ENCODE results near the gene WDSUB1.

Gene WDSUB1

DNA sequence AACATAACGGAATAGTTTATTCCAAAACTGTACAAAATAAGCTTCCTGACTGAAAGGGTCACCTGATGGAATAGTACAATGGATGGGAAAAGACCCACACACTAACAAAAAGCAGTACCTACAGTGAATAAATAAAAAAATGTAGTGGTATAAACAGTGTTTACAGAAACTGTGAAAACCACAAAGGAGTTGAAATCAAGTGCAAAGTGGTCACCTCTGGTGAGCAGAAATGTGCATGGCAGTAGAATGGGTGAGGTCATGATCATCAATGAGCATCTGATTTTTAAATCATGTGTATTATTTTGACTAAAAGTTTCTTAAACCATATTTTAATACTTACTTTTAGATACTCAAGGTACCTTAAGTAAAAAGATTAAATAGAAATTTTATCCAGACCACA, 11.4 kb downstream of the WDSUB1 start:
- no peaks in the 10 kb centered on the region for H3K79me2 ChIP-seq (ENCODE audit: control insufficient read depth, insufficient read depth, low read length, poor library complexity)
- H3K4me3 ChIP-seq (ENCODE audit: low read depth, low read length): no peak overlapping the region
- no peak overlapping the region for H3K4ac ChIP-seq (ENCODE audit: low read depth, low read length)
- H4K12ac ChIP-seq (ENCODE audit: low read depth, low read length): no peak overlapping the region
- no peak overlapping the region for H3K14ac ChIP-seq (ENCODE audit: low read length)
- H3K79me1 ChIP-seq (ENCODE audit: low read length): peaks cover 9% of the 10 kb centered on the region
- H3K18ac ChIP-seq (ENCODE audit: low read length): no peak overlapping the region
- H4K8ac ChIP-seq (ENCODE audit: low read depth, low read length): no peak overlapping the region
- no peak overlapping the region for H3K23ac ChIP-seq (ENCODE audit: low read length)
- H3K4me1 ChIP-seq (ENCODE audit: control insufficient read depth in 1 of 2, insufficient read depth in 2 of 2, low read length in 2 of 2): peaks cover 2 to 8% of the 10 kb centered on the region in 2 experiments
- H2AK5ac ChIP-seq (ENCODE audit: low read length): no peak overlapping the region
- H3K36me3 ChIP-seq (ENCODE audit: control insufficient read depth in 1 of 2, insufficient read depth in 2 of 2, low read length in 2 of 2): no peaks in the 10 kb centered on the region
- H3K9me3 ChIP-seq (ENCODE audit: insufficient read depth, low read depth, low read length): no peaks in the 10 kb centered on the region
- H4K91ac ChIP-seq (ENCODE audit: low read depth, low read length): no peak overlapping the region
- no peaks in the 10 kb centered on the region for H3K27me3 ChIP-seq (ENCODE audit: insufficient read depth, low read length)
- H2BK12ac ChIP-seq (ENCODE audit: low read length): no peak overlapping the region
- H3K4me2 ChIP-seq (ENCODE audit: low read length): no peak overlapping the region
- no CpG with 5 or more reads among the region's 1 CpG for WGBS (ENCODE audit: extremely low coverage, insufficient coverage, insufficient read length)
- H2AFZ ChIP-seq (ENCODE audit: insufficient read depth, low read length, poor library complexity): no peak overlapping the region
- H2BK120ac ChIP-seq (ENCODE audit: insufficient read depth, low read length, poor library complexity): no peak overlapping the region
- H2BK5ac ChIP-seq (ENCODE audit: low read depth, low read length, poor library complexity): no peak overlapping the region
- no peak for DNase-seq
- H3K9ac ChIP-seq (ENCODE audit: low read length): no peak overlapping the region
- no peak overlapping the region for H3K27ac ChIP-seq (ENCODE audit: low read depth, low read length)

DNA sequence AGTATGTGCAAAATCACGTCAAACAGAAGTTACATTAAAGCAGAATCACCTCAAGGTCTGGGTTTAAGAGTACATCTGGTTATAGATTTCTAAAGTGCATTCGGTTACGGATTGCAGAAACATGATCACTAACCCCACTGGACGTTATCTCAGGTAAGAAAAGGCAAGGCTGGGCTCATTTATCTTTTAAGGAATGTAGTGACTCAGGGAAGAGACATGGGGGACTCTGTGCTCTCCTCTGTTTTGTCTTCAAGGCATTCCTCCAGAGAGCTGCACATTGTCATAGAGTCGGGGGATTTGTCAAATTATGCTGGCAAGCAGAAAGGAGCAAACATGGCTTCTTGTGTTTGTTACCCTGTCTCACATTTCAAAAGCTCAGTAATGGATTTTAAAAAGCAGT, 14.3 kb downstream of the WDSUB1 start:
- Histone ChIP-seq H3K9me3 (ENCODE audit: insufficient read depth, low read depth, low read length) (no peaks in the 10 kb centered on the region), H3K23ac (ENCODE audit: low read length) (no peak overlapping the region), H3K9ac (ENCODE audit: low read length) (no peak overlapping the region), H3K4me1 (ENCODE audit: control insufficient read depth in 1 of 2, insufficient read depth in 2 of 2, low read length in 2 of 2) (peaks cover 2 to 8% of the 10 kb centered on the region in 2 experiments), H4K12ac (ENCODE audit: low read depth, low read length) (no peak overlapping the region), H4K91ac (ENCODE audit: low read depth, low read length) (peak overlapping the region; percentile 79), H2BK120ac (ENCODE audit: insufficient read depth, low read length, poor library complexity) (peak overlapping the region; percentile 76), H2AFZ (ENCODE audit: insufficient read depth, low read length, poor library complexity) (no peak overlapping the region), H3K27ac (ENCODE audit: low read depth, low read length) (peak overlapping the region; percentile 96), H3K4ac (ENCODE audit: low read depth, low read length) (no peak overlapping the region), H2BK5ac (ENCODE audit: low read depth, low read length, poor library complexity) (peak overlapping the region; percentile 93), H3K14ac (ENCODE audit: low read length) (peak overlapping the region; percentile 84), H4K8ac (ENCODE audit: low read depth, low read length) (no peak overlapping the region), H3K79me2 (ENCODE audit: control insufficient read depth, insufficient read depth, low read length, poor library complexity) (no peaks in the 10 kb centered on the region), H3K18ac (ENCODE audit: low read length) (no peak overlapping the region), H3K36me3 (ENCODE audit: control insufficient read depth in 1 of 2, insufficient read depth in 2 of 2, low read length in 2 of 2) (no peaks in the 10 kb centered on the region), H2AK5ac (ENCODE audit: low read length) (no peak overlapping the region), H2BK12ac (ENCODE audit: low read length) (peak overlapping the region; percentile 88), H3K79me1 (ENCODE audit: low read length) (peaks cover 10% of the 10 kb centered on the region), H3K4me2 (ENCODE audit: low read length) (peak overlapping the region; percentile 45), H3K4me3 (ENCODE audit: low read depth, low read length) (no peak overlapping the region), H3K27me3 (ENCODE audit: insufficient read depth, low read length) (no peaks in the 10 kb centered on the region)
- peak in 1 of 2 donors; percentile 38 for DNase-seq
- WGBS (ENCODE audit: extremely low coverage, insufficient coverage, insufficient read length): no CpG with 5 or more reads among the region's 5 CpGs

DNA sequence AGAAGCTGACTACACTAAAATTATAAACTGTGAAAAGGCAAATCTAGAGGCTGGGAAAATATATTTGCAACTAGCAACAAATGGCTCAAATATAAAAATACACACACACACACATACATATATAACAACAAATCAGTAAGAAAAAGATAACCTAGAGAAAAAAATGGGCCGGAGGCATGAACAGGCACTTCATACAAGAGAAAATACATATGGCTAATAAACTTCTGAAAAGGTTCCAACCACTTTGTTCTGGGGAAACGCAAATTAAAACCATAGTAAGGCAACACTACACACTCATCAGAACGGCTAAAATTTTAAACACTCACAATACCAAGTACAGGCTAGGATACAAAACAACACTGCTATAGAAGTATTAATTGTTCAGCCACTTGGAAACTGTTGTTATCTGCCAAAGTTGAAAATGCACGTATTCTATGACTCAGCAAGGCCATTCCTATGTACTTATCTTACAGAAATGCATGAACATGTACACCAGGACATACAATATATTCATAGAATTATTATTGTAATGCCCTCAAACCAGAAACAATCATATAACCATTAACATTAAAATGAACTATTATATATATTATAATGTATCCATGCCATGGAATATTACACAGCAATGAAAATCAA, 15.6 kb downstream of the WDSUB1 start:
- no peak overlapping the region for H4K91ac ChIP-seq (ENCODE audit: low read depth, low read length)
- H3K23ac ChIP-seq (ENCODE audit: low read length): no peak overlapping the region
- no peak overlapping the region for H3K9ac ChIP-seq (ENCODE audit: low read length)
- no peak overlapping the region for H3K4me3 ChIP-seq (ENCODE audit: low read depth, low read length)
- no peak overlapping the region for H3K4me2 ChIP-seq (ENCODE audit: low read length)
- no peaks in the 10 kb centered on the region for H3K27me3 ChIP-seq (ENCODE audit: insufficient read depth, low read length)
- H3K79me2 ChIP-seq (ENCODE audit: control insufficient read depth, insufficient read depth, low read length, poor library complexity): no peaks in the 10 kb centered on the region
- H3K27ac ChIP-seq (ENCODE audit: low read depth, low read length): peak overlapping the region; percentile 96
- H4K8ac ChIP-seq (ENCODE audit: low read depth, low read length): no peak overlapping the region
- no peak overlapping the region for H2BK120ac ChIP-seq (ENCODE audit: insufficient read depth, low read length, poor library complexity)
- WGBS (ENCODE audit: extremely low coverage, insufficient coverage, insufficient read length): no CpG with 5 or more reads among the region's 4 CpGs
- H2AFZ ChIP-seq (ENCODE audit: insufficient read depth, low read length, poor library complexity): no peak overlapping the region
- H4K12ac ChIP-seq (ENCODE audit: low read depth, low read length): no peak overlapping the region
- no peak overlapping the region for H2AK5ac ChIP-seq (ENCODE audit: low read length)
- H3K79me1 ChIP-seq (ENCODE audit: low read length): peaks cover 15% of the 10 kb centered on the region
- H3K9me3 ChIP-seq (ENCODE audit: insufficient read depth, low read depth, low read length): no peaks in the 10 kb centered on the region
- no peak overlapping the region for H2BK12ac ChIP-seq (ENCODE audit: low read length)
- peaks cover 0 to 2% of the 10 kb centered on the region in 2 experiments for H3K36me3 ChIP-seq (ENCODE audit: control insufficient read depth in 1 of 2, insufficient read depth in 2 of 2, low read length in 2 of 2)
- no peak overlapping the region for H3K18ac ChIP-seq (ENCODE audit: low read length)
- no peak overlapping the region for H2BK5ac ChIP-seq (ENCODE audit: low read depth, low read length, poor library complexity)
- no peak overlapping the region for H3K14ac ChIP-seq (ENCODE audit: low read length)
- DNase-seq: peak in 1 of 2 donors; percentile 52
- H3K4ac ChIP-seq (ENCODE audit: low read depth, low read length): no peak overlapping the region
- H3K4me1 ChIP-seq (ENCODE audit: control insufficient read depth in 1 of 2, insufficient read depth in 2 of 2, low read length in 2 of 2): peaks cover 2 to 8% of the 10 kb centered on the region in 2 experiments

DNA sequence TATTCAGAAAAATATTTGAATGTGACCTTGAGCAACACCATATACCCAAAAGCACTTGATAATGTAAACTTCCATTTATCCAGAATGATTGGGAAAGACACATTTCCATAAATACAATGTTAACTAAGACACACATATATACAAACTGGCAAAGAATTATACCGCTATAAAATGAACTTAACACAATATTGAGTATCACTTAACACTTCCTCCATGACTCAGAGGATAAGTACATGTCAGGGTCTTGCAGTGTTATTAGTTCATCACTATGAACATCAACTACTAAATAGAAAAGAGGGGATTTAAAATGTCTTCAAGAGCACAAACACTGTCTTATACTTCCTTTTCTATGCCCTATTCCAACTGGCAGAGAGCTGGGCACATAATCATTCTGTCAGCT, 18.6 kb downstream of the WDSUB1 start:
- no peak overlapping the region for H2BK5ac ChIP-seq (ENCODE audit: low read depth, low read length, poor library complexity)
- no peak overlapping the region for H3K14ac ChIP-seq (ENCODE audit: low read length)
- H4K8ac ChIP-seq (ENCODE audit: low read depth, low read length): no peak overlapping the region
- no peak overlapping the region for H2AK5ac ChIP-seq (ENCODE audit: low read length)
- peaks cover 20% of the 10 kb centered on the region for H3K79me1 ChIP-seq (ENCODE audit: low read length)
- H2AFZ ChIP-seq (ENCODE audit: insufficient read depth, low read length, poor library complexity): no peak overlapping the region
- DNase-seq: no peak
- H2BK12ac ChIP-seq (ENCODE audit: low read length): no peak overlapping the region
- H3K4ac ChIP-seq (ENCODE audit: low read depth, low read length): no peak overlapping the region
- WGBS (ENCODE audit: extremely low coverage, insufficient coverage, insufficient read length): no CpG with 5 or more reads among the region's 1 CpG
- H3K4me2 ChIP-seq (ENCODE audit: low read length): no peak overlapping the region
- no peak overlapping the region for H2BK120ac ChIP-seq (ENCODE audit: insufficient read depth, low read length, poor library complexity)
- peaks cover 9 to 14% of the 10 kb centered on the region in 2 experiments for H3K4me1 ChIP-seq (ENCODE audit: control insufficient read depth in 1 of 2, insufficient read depth in 2 of 2, low read length in 2 of 2)
- H3K18ac ChIP-seq (ENCODE audit: low read length): no peak overlapping the region
- H3K79me2 ChIP-seq (ENCODE audit: control insufficient read depth, insufficient read depth, low read length, poor library complexity): no peaks in the 10 kb centered on the region
- H3K27me3 ChIP-seq (ENCODE audit: insufficient read depth, low read length): no peaks in the 10 kb centered on the region
- no peak overlapping the region for H3K4me3 ChIP-seq (ENCODE audit: low read depth, low read length)
- H3K9me3 ChIP-seq (ENCODE audit: insufficient read depth, low read depth, low read length): no peaks in the 10 kb centered on the region
- no peak overlapping the region for H4K12ac ChIP-seq (ENCODE audit: low read depth, low read length)
- H3K9ac ChIP-seq (ENCODE audit: low read length): no peak overlapping the region
- no peak overlapping the region for H4K91ac ChIP-seq (ENCODE audit: low read depth, low read length)
- H3K23ac ChIP-seq (ENCODE audit: low read length): no peak overlapping the region
- no peak overlapping the region for H3K27ac ChIP-seq (ENCODE audit: low read depth, low read length)
- peaks cover 0 to 5% of the 10 kb centered on the region in 2 experiments for H3K36me3 ChIP-seq (ENCODE audit: control insufficient read depth in 1 of 2, insufficient read depth in 2 of 2, low read length in 2 of 2)
